ENCODE measurements around the gene H1-8.

Gene H1-8

GRCh38 chr3:129573493-129573892 lies 30.5 kb downstream of the H1-8 start:
- no peak for DNase-seq (ENCODE audit: low read depth, low spot score)

GRCh38 chr3:129574206-129574605 lies 31.2 kb downstream of the H1-8 start:
- no peak for DNase-seq (ENCODE audit: low read depth, low spot score)

GRCh38 chr3:129575233-129575996 lies 32.4 kb downstream of the H1-8 start:
- DNase-seq (ENCODE audit: low read depth, low spot score) = no peak

GRCh38 chr3:129575997-129576384 lies 33.0 kb downstream of the H1-8 start:
- no peak for DNase-seq (ENCODE audit: low read depth, low spot score)

- DNase-seq (ENCODE audit: low read depth, low spot score) = no peak
These were observed 33.8 kb downstream of the H1-8 start for GRCh38 chr3:129576514-129577352.

- DNase-seq (ENCODE audit: low read depth, low spot score) = no peak
These were observed 34.4 kb downstream of the H1-8 start for GRCh38 chr3:129577366-129577765.

GRCh38 chr3:129577925-129578786 lies 35.2 kb downstream of the H1-8 start:
- no peak for DNase-seq (ENCODE audit: low read depth, low spot score)

GRCh38 chr3:129579991-129580390 lies 37.0 kb downstream of the H1-8 start:
- no peak for DNase-seq (ENCODE audit: low read depth, low spot score)

GRCh38 chr3:129581623-129582022 lies 38.6 kb downstream of the H1-8 start:
- no peak for DNase-seq (ENCODE audit: low read depth, low spot score)

GRCh38 chr3:129582799-129583198 lies 39.8 kb downstream of the H1-8 start:
- no peak for DNase-seq (ENCODE audit: low read depth, low spot score)

GRCh38 chr3:129583289-129583688 lies 40.3 kb downstream of the H1-8 start:
- DNase-seq (ENCODE audit: low read depth, low spot score) = no peak

GRCh38 chr3:129584631-129585030 lies 41.7 kb downstream of the H1-8 start:
- no peak for DNase-seq (ENCODE audit: low read depth, low spot score)

GRCh38 chr3:129585949-129586657 lies 43.1 kb downstream of the H1-8 start:
- no peak for DNase-seq (ENCODE audit: low read depth, low spot score)

GRCh38 chr3:129586746-129587430 lies 43.9 kb downstream of the H1-8 start:
- no peak for DNase-seq (ENCODE audit: low read depth, low spot score)

- DNase-seq (ENCODE audit: low read depth, low spot score) = no peak
These were observed 44.7 kb downstream of the H1-8 start for GRCh38 chr3:129587566-129588210.

GRCh38 chr3:129590215-129590614 lies 47.2 kb downstream of the H1-8 start:
- no peak for DNase-seq (ENCODE audit: low read depth, low spot score)

GRCh38 chr3:129591932-129592331 lies 49.0 kb downstream of the H1-8 start:
- DNase-seq (ENCODE audit: low read depth, low spot score) = no peak

- no peak for DNase-seq (ENCODE audit: low read depth, low spot score)
These were observed 49.6 kb downstream of the H1-8 start for GRCh38 chr3:129592381-129593131.

GRCh38 chr3:129593230-129593594 lies 50.2 kb downstream of the H1-8 start:
- DNase-seq (ENCODE audit: low read depth, low spot score) = no peak

All from iPS DF 19.7 (cell line).